NCI-H1694 (cell line): ENCODE results near the gene OSGIN1.

Experiments used
- DNase-seq: peaks from one replicate; lab custom pipeline; 2025; lab: John Stamatoyannopoulos, UW

Gene OSGIN1

GRCh38 chr16:83973077-83973476 lies 20.0 kb downstream of the OSGIN1 start:
- DNase-seq = no peak

GRCh38 chr16:83973581-83974385 lies 20.7 kb downstream of the OSGIN1 start:
- DNase-seq = no peak

DNA sequence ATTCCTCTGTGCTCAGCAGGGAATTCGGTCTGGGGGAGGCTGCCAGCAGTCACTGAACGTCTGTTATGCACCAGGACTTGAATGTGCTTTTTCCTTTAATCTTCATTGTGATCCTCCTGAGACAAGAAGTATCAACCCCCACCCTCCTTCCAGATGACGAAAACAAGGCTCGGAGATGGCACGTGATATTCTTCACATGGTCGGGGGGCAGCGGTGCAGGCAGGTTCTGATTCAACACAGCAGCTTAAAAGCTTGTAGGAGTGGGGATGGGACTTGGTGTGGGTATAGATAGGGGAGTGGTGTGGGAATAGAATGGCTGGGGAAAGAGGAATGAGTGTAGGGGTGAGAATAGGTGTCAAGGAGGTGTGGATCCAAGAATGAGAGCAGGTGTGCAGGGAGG lies 21.4 kb downstream of the OSGIN1 start:
- DNase-seq = no peak

DNA sequence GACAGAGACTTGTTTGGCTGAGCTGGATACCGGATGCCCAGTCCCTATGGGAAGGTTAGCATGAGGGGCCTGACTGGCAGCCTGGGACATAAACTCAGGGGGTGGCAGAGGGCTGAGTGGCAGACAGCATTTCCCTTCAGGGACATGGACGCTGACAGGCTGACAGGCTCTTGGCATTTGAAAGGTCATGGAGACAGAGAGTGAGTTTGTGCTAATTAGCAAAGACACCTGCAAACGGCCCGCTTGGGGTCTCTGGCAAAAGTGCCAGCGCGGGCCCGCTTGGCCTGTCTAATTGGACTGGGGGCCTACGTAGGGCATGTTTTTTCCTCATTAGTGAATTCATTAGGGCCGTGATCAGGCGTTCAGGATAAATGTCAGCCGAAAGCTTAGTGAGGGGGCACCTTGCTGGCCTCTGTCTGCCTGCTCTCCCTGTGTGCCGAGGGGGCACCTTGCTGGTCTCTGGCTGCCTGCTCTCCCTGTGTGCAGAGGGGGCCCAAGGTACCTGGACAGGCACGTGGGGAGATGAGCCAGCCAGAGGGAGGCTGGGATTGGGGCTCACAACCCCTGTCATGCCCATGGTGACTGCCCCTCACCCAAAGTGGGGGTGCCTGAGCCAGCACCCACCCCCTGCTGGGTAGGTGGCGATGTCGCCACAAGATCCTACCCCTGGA lies 22.7 kb downstream of the OSGIN1 start:
- DNase-seq = no peak

DNA sequence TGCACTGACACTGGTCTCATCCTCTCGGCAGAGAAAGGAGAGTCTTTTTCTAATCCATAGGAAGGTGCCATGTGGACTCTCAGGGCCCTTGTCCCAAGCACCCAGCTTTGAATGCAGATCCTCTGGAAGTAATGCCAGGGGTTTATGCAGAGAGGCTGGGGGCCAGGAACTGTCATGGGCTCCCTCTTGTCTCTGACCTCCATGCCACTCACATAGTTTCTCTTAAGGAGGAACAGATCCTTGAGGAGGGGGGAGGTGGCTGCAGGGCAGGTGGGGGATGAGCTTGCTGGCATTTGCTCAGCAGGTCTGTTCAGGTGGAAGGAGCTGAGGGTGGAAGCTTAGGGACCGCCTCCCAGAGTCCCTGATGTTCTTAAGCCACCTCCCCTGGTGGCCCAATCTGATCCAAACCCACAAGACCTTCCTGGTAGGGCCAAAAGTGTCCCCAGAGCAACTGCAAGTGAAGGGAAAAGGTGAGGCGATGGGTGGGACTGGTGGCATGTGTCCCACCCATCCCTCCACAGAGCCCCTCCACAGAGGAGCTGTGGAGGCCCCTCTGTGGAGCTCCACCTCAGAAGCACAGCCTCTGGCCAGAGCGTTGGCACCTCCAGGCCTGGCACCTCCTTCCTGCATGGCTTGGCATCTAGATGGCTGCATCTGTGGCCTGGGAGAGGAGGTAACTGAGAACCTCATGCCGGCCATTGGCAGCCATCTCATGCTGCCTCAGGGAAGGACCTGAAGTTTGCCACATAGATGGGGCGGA lies 24.2 kb downstream of the OSGIN1 start:
- DNase-seq = no peak

DNA sequence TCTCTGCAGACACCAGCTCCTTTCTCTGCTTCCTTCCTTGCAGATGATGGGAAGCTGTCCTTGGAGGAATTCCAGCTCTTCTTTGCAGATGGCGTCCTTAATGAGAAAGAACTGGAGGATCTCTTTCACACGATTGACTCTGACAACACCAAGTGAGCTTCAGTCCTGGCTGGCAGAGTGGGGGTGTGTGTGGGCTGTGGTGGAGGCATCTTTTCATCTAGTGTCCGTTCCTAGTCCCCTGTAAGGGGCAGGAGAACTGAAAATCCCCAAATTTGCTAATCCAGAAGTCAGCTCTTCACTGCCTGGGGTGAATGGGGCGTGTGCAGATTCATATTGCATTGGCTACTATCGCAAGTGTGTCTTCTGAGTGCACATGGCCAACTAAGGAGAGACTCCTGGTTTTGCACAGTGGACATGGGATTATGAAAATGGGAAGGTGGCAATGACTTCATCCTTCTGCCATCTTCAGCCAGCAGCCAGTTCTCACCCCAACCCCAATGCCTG lies 25.4 kb downstream of the OSGIN1 start:
- DNase-seq = no peak

DNA sequence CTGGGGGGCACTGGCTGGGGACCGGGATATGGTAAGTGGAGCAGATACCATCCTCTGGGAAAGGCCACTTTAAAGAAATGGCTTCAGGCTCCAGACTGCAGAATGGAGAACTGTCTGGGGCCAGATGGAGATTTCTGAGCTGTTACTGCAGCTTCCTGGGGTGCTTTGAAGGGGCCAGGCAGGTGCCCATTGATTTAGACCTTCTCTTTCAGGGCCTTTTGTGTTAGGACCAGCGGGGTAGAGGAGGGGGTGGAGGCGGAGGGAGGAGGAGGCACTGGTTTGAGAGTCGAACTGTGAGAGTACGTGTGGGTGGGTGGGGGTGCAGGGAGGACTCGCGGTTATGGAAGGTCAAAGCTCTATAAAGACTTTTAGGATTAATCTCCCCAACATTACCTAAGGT lies 26.4 kb downstream of the OSGIN1 start:
- no peak for DNase-seq

- DNase-seq = no peak
Measured at GRCh38 chr16:83980794-83981193, 27.8 kb downstream of the OSGIN1 start.

DNA sequence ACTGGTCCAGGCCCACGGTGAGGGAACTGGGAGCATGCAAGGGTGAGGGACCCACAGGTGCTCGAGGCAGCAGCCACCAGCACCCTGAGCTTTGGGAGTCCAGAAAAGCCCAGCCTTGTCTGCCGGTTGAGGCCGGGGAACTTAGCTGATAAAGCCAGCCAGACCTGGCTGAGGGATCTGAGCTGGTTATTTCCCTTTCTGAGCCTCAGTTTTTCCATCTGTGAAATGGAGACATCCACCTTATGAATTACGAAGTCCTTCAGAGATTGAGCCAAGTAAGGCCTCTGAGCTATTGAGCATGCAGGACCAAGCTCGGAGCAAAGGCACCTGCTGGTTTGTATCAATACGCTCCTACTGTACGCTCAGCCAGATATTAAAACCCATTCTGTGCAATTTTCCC lies 28.8 kb downstream of the OSGIN1 start:
- DNase-seq = no peak

- no peak for DNase-seq
Measured at GRCh38 chr16:83983491-83983890, 30.5 kb downstream of the OSGIN1 start.

DNA sequence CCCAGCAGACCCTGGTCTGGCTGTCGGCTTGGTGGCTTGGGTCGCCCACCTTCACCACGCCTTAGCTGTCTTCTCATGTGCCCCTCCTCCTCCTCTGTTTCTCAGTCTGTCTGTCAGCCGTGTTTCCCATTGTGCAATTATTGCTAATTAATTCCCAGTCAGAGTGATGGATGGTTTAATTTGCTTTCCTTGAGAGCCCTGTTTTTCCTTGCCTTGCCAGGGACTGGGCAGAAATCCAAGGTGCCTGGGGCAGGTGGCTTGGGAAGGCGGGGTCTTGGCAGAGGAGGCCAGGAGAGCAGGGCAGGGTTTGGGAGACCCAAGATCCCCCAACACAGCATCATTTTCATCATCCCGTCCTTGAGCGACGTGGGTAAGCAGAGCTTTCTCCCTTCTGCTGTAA lies 36.3 kb downstream of the OSGIN1 start:
- no peak for DNase-seq

- DNase-seq = no peak
Measured at GRCh38 chr16:83990492-83990891, 37.5 kb downstream of the OSGIN1 start.

DNA sequence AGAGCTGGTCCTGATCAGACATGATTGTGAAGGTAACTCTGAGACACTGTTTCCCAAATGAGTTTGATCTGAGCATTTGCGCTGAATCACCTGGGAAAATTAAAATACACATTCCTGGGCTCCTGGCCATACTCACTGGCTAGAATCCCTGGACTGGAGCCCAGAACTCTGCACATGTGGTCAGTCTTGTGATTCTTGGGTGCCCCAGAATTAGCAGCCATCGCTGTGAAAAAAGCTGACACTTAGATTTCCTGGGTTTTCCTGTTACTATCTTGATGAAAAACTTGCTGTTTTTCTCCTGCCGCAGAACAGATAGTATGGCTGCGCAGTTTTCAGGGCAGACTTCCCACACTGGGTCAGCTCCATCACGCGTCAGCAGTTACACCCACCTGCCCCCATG lies 39.6 kb downstream of the OSGIN1 start:
- no peak for DNase-seq

- no peak for DNase-seq
Measured at GRCh38 chr16:83994087-83994486, 41.0 kb downstream of the OSGIN1 start.

GRCh38 chr16:83994703-83995102 lies 41.7 kb downstream of the OSGIN1 start:
- DNase-seq = no peak

GRCh38 chr16:83995754-83996153 lies 42.7 kb downstream of the OSGIN1 start:
- DNase-seq = no peak

- DNase-seq = no peak
Measured at GRCh38 chr16:83996481-83997252, 43.6 kb downstream of the OSGIN1 start.

DNA sequence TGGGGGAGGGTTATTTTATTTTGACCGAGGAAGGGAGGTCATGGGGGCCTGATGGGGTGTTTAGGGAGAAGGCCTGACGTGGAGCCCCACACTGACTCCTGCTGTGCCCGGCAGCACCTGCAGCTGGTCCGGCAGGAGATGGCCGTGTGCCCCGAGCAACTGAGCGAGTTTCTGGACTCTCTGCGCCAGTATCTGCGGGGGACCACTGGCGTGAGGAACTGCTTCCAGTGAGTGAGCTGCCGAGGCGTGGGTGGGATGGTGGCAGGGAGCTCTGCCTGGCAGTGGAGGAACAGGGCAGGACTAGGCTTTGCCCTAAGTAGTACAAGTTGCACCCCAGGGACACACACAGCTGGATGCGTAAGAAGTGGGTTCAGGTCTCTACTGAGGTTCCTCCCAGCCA lies 45.1 kb downstream of the OSGIN1 start:
- no peak for DNase-seq

- DNase-seq = no peak
Measured at GRCh38 chr16:84000989-84001642, 48.1 kb downstream of the OSGIN1 start.

GRCh38 chr16:84001726-84002125 lies 48.7 kb downstream of the OSGIN1 start:
- no peak for DNase-seq

DNA sequence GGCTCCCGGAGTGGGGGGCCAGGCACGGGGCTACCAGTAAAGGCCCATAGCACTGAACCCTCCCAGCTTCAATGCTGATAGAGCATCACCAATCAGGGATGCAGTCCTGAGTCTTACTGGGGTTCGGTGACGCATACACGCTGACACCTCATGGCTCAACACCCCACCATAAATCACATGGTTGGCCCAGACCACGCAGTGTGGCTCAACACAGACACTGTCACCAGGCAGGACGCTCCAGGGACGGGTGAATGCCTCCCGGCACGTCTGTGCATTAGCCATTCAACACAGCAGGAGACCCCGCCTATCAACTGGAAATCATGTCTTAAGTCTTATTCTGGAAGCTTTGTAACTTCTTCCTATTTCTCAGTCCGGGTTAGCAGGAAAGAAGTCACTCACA lies 50.0 kb downstream of the OSGIN1 start:
- no peak for DNase-seq
